GM23248 (cell line): ENCODE measurements around the gene IPO4.

Experiments used
- EZH2 ChIP-seq: fragments of 200-600 bp; sonication (generic); IDR thresholded peaks from 2 replicates; pipeline ENCODE4 v1.6.1; 2018; ENCODE audit warnings: antibody characterized with exemption, mild to moderate bottlenecking; ENCODE audit not compliant: insufficient read depth, poor library complexity, severe bottlenecking
- EZH2phosphoT487 ChIP-seq: fragments of 200-600 bp; sonication (generic); IDR thresholded peaks from 2 replicates; pipeline ENCODE4 v1.6.1; 2018; ENCODE audit warnings: antibody characterized with exemption, moderate library complexity, mild to moderate bottlenecking, low read depth; ENCODE audit not compliant: insufficient read depth

DNA sequence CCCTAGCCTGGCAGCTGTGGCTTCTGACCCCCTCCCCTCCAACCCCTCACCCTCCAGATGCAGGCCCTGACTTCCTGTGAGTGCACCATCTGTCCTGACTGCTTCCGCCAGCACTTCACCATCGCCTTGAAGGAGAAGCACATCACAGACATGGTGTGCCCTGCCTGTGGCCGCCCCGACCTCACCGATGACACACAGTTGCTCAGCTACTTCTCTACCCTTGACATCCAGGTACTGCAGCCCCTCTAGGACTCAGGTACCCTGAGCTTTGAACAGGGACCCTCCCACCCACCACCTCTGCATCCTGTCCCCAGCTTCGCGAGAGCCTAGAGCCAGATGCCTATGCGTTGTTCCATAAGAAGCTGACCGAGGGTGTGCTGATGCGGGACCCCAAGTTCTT is 33.5 kb downstream of the IPO4 start:
- no peak for TF ChIP-seq EZH2
- no peak for TF ChIP-seq EZH2phosphoT487
